HEK293 (cell line): ENCODE results near the gene SYNC.

ENCODE experiments used
- CTCF ChIA-PET: fragments of 350-600 bp; formaldehyde crosslinking; extraction: SDS; loops from one replicate; lab custom pipeline; 2021; ENCODE audit warnings: antibody characterized with exemption; lab: Yijun Ruan, JAX
- POLR2A ChIA-PET: fragments of 300-600 bp; formaldehyde crosslinking; extraction: SDS; loops from one replicate; lab custom pipeline; 2020; ENCODE audit warnings: antibody characterized with exemption, inconsistent platforms; lab: Yijun Ruan, JAX
- H3K27ac ChIP-seq: fragments of 200-500 bp; sonication (Bioruptor generic); 2 replicates; pipeline ENCODE4 v1.5.1; 2014; ENCODE audit warnings: low read depth, low read length, control low read depth, inconsistent platforms; ENCODE audit errors: extremely low read depth
- H3K36me3 ChIP-seq, 2 experiments: fragments of 200-500 bp in 1 of 2; sonication (Bioruptor generic) in 1 of 2; 1 replicate in 1 of 2; 2 replicates in 1 of 2; pipeline ENCODE4 v1.5.1; 2014 to 2017; ENCODE audit warnings: inconsistent platforms in 2 of 2, low read length in 2 of 2; ENCODE audit not compliant: control insufficient read depth in 2 of 2, insufficient read depth in 1 of 2
- H3K4me1 ChIP-seq: fragments of 200-500 bp; sonication (Bioruptor generic); 2 replicates; pipeline ENCODE4 v1.5.1; 2014; ENCODE audit warnings: mild to moderate bottlenecking, low read length, inconsistent platforms; ENCODE audit not compliant: control insufficient read depth, insufficient read depth
- H3K4me3 ChIP-seq: 2 replicates; pipeline ENCODE4 v1.5.1; 2011; ENCODE audit warnings: low read depth, mild to moderate bottlenecking, control low read depth, low read length, moderate library complexity
- H3K9me3 ChIP-seq: fragments of 200-500 bp; sonication (Bioruptor generic); 2 replicates; pipeline ENCODE4 v1.5.1; 2014; ENCODE audit warnings: low read depth, low read length, inconsistent platforms; ENCODE audit not compliant: control insufficient read depth, insufficient read depth
- ELK4 ChIP-seq: IDR thresholded peaks from 2 replicates; pipeline ENCODE4 v1.6.1; 2011; ENCODE audit warnings: mild to moderate bottlenecking, low read depth, low read length, borderline replicate concordance
- GLIS1 ChIP-seq: fragments of 450-650 bp; formaldehyde crosslinking; IDR thresholded peaks from 2 replicates; pipeline ENCODE4 v1.5.1; 2016; ENCODE audit warnings: missing biosample characterization, missing genetic modification characterization
- IKZF3 ChIP-seq: fragments of 450-650 bp; IDR thresholded peaks from 2 replicates; pipeline ENCODE4 v1.5.0; 2018; ENCODE audit warnings: missing biosample characterization, mild to moderate bottlenecking, missing genetic modification characterization, moderate library complexity
- KLF10 ChIP-seq: fragments of 450-650 bp; IDR thresholded peaks from 2 replicates; pipeline ENCODE4 v1.5.1; 2018; ENCODE audit warnings: missing biosample characterization, mild to moderate bottlenecking, missing genetic modification characterization
- KLF8 ChIP-seq: fragments of 450-650 bp; formaldehyde crosslinking; IDR thresholded peaks from 2 replicates; pipeline ENCODE4 v1.5.1; 2016; ENCODE audit warnings: missing biosample characterization, missing genetic modification characterization
- KLF9 ChIP-seq: fragments of 450-650 bp; formaldehyde crosslinking; IDR thresholded peaks from 2 replicates; pipeline ENCODE4 v1.5.1; 2016; ENCODE audit warnings: missing biosample characterization, missing genetic modification characterization, low read depth
- PRDM1 ChIP-seq: fragments of 450-650 bp; formaldehyde crosslinking; IDR thresholded peaks from 2 replicates; pipeline ENCODE4; 2016; ENCODE audit warnings: missing biosample characterization, missing genetic modification characterization
- SCRT1 ChIP-seq: fragments of 450-650 bp; formaldehyde crosslinking; IDR thresholded peaks from 2 replicates; pipeline ENCODE4 v1.5.1; 2016; ENCODE audit warnings: missing biosample characterization, missing genetic modification characterization, borderline replicate concordance
- ZBTB11 ChIP-seq: fragments of 450-650 bp; formaldehyde crosslinking; conservative IDR thresholded peaks from 2 replicates; pipeline ENCODE4 v1.5.1; 2016; ENCODE audit warnings: low read depth, missing biosample characterization, missing genetic modification characterization
- ZBTB21 ChIP-seq: fragments of 450-650 bp; formaldehyde crosslinking; IDR thresholded peaks from 2 replicates; pipeline ENCODE4 v1.5.1; 2017; ENCODE audit warnings: missing biosample characterization, missing genetic modification characterization
- ZEB2 ChIP-seq: fragments of 450-650 bp; formaldehyde crosslinking; IDR thresholded peaks from 2 replicates; pipeline ENCODE4 v1.5.1; 2016; ENCODE audit warnings: missing biosample characterization, missing genetic modification characterization
- ZFP69B ChIP-seq: fragments of 450-650 bp; formaldehyde crosslinking; IDR thresholded peaks from 2 replicates; pipeline ENCODE4 v1.5.1; 2016; ENCODE audit warnings: missing biosample characterization, missing genetic modification characterization
- ZNF114 ChIP-seq: fragments of 450-650 bp; formaldehyde crosslinking; IDR thresholded peaks from 2 replicates; pipeline ENCODE4 v1.5.0; 2017; ENCODE audit warnings: missing biosample characterization, missing genetic modification characterization
- ZNF18 ChIP-seq: fragments of 450-650 bp; formaldehyde crosslinking; IDR thresholded peaks from 2 replicates; pipeline ENCODE4 v1.5.1; 2016; ENCODE audit warnings: missing biosample characterization, missing genetic modification characterization
- ZNF324 ChIP-seq: fragments of 450-650 bp; formaldehyde crosslinking; IDR thresholded peaks from 2 replicates; pipeline ENCODE4 v1.5.1; 2016; ENCODE audit warnings: missing biosample characterization, missing genetic modification characterization
- ZNF433 ChIP-seq: fragments of 450-650 bp; formaldehyde crosslinking; IDR thresholded peaks from 2 replicates; pipeline ENCODE4 v1.5.1; 2016; ENCODE audit warnings: missing biosample characterization, missing genetic modification characterization, low read depth
- ZNF473 ChIP-seq: fragments of 450-650 bp; formaldehyde crosslinking; IDR thresholded peaks from 2 replicates; pipeline ENCODE4 v1.5.1; 2017; ENCODE audit warnings: missing biosample characterization, missing genetic modification characterization
- ZNF513 ChIP-seq: fragments of 450-650 bp; IDR thresholded peaks from 2 replicates; pipeline ENCODE4 v1.5.1; 2018; ENCODE audit warnings: missing biosample characterization, missing genetic modification characterization
- ZNF544 ChIP-seq: fragments of 450-650 bp; formaldehyde crosslinking; IDR thresholded peaks from 2 replicates; pipeline ENCODE4 v1.5.0; 2017; ENCODE audit warnings: missing biosample characterization, missing genetic modification characterization
- ZNF596 ChIP-seq: fragments of 450-650 bp; IDR thresholded peaks from 2 replicates; pipeline ENCODE4 v1.5.0; 2018; ENCODE audit warnings: missing biosample characterization, mild to moderate bottlenecking, missing genetic modification characterization, moderate library complexity
- ZNF624 ChIP-seq: fragments of 450-650 bp; formaldehyde crosslinking; IDR thresholded peaks from 2 replicates; pipeline ENCODE4 v1.5.1; 2017; ENCODE audit warnings: missing biosample characterization, missing genetic modification characterization
- ZNF660 ChIP-seq: fragments of 450-650 bp; IDR thresholded peaks from 2 replicates; pipeline ENCODE4 v1.5.1; 2018; ENCODE audit warnings: missing biosample characterization, mild to moderate bottlenecking, missing genetic modification characterization
- ZNF664 ChIP-seq: fragments of 450-650 bp; formaldehyde crosslinking; IDR thresholded peaks from 2 replicates; pipeline ENCODE4 v1.5.1; 2016; ENCODE audit warnings: missing biosample characterization, missing genetic modification characterization
- ZNF747 ChIP-seq: fragments of 450-650 bp; formaldehyde crosslinking; IDR thresholded peaks from 2 replicates; pipeline ENCODE4 v1.5.1; 2016; ENCODE audit warnings: missing biosample characterization, missing genetic modification characterization
- ZNF791 ChIP-seq: fragments of 450-650 bp; formaldehyde crosslinking; IDR thresholded peaks from 2 replicates; pipeline ENCODE4 v1.5.1; 2016; ENCODE audit warnings: missing biosample characterization, missing genetic modification characterization
- ZSCAN23 ChIP-seq: fragments of 450-650 bp; formaldehyde crosslinking; IDR thresholded peaks from 2 replicates; pipeline ENCODE4 v1.5.1; 2016; ENCODE audit warnings: missing biosample characterization, missing genetic modification characterization
- ZSCAN4 ChIP-seq: fragments of 450-650 bp; formaldehyde crosslinking; IDR thresholded peaks from 2 replicates; pipeline ENCODE4 v1.5.1; 2017; ENCODE audit warnings: missing biosample characterization, missing genetic modification characterization

SYNC gene

GRCh38 chr1:32742199-32742947 lies 39.8 kb upstream of the SYNC start (continued):
- TF ChIP-seq ZNF660 (tag by site-specific recombination) (no peak), KLF8 (tag by site-specific recombination) (no peak; the same call in 1 of the 2 replicates), ZNF544 (tag by site-specific recombination) (no peak), ZNF114 (tag by site-specific recombination) (no peak), ZNF747 (no peak), ZNF324 (tag by site-specific recombination) (no peak), ZBTB21 (tag by site-specific recombination) (no peak), ZEB2 (tag by site-specific recombination) (no peak; the same call in 1 of the 2 replicates), ELK4 (no peak), ZNF664 (tag by site-specific recombination) (no peak), ZBTB11 (no peak), ZFP69B (tag by site-specific recombination) (no peak), ZNF791 (tag by site-specific recombination) (no peak)
- TF ChIP-seq, all 188 proteins: peak for 20

GRCh38 chr1:32741413-32742198 lies 39.0 kb upstream of the SYNC start:
- H3K27ac ChIP-seq: peak overlapping the region; percentile 82; the same call in 1 of the 2 replicates
- POLR2A ChIA-PET: interaction anchor here (1.8 kb wide), 1 partner anchor 29 kb away, joined by 9 read pairs; no protein-coding TSS in a partner anchor
- no peaks in the 10 kb centered on the region for H3K9me3 ChIP-seq
- no peak for TF ChIP-seq ZNF624 (tag by site-specific recombination)
- TF ChIP-seq ZNF513: no peak
- no peak for TF ChIP-seq SCRT1 (tag by site-specific recombination)
- TF ChIP-seq GLIS1 (tag by site-specific recombination): peak; percentile 97
- TF ChIP-seq ZNF473 (tag by site-specific recombination): no peak
- no peak for TF ChIP-seq ZNF433 (tag by site-specific recombination)
- no peak for TF ChIP-seq PRDM1 (tag by site-specific recombination)
- TF ChIP-seq ZNF596: peak; percentile 19; the same call in 1 of the 2 replicates
- no peak for TF ChIP-seq ZNF791 (tag by site-specific recombination)
- TF ChIP-seq IKZF3: peak; percentile 93
- no peak for TF ChIP-seq ZSCAN23 (tag by site-specific recombination)
- no peak for TF ChIP-seq ZNF18 (tag by site-specific recombination)
- TF ChIP-seq ZSCAN4 (tag by site-specific recombination): no peak
- peak; percentile 55; the same call in 1 of the 2 replicates for TF ChIP-seq KLF9 (tag by site-specific recombination)
- TF ChIP-seq KLF10 (tag by site-specific recombination): no peak

More at GRCh38 chr1:32741413-32742198, 39.0 kb upstream of the SYNC start:
- Histone ChIP-seq H3K4me3 (peak overlapping the region; percentile 69), H3K4me1 (no peaks in the 10 kb centered on the region; the same call in 1 of the 2 replicates), H3K36me3 (peaks cover 0 to 9% of the 10 kb centered on the region in 2 experiments; a peak in 1 of 3 replicates)
- CTCF ChIA-PET: interaction anchor here (0.6 to 1.3 kb wide), 2 partner anchors 29 to 32 kb away, joined by 3 to 6 read pairs; no protein-coding TSS in a partner anchor
